CD1c-positive myeloid dendritic cell (primary cell): ENCODE measurements around the gene NHLRC4.
A peak's percentile ranks its signal among the peaks of the same experiment; 100 is the strongest.

Source experiments
- DNase-seq: peaks from one replicate; pipeline ENCODE4 v3.0.0-alpha.2; 2016; ENCODE audit errors: extremely low spot score

NHLRC4 gene, protein sequence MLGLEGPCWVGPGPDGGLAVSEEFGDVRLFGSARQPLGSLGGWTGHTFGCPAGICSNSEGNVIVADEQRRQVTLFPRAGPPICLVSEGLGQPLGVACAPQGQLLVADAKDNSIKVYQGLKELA

DNA sequence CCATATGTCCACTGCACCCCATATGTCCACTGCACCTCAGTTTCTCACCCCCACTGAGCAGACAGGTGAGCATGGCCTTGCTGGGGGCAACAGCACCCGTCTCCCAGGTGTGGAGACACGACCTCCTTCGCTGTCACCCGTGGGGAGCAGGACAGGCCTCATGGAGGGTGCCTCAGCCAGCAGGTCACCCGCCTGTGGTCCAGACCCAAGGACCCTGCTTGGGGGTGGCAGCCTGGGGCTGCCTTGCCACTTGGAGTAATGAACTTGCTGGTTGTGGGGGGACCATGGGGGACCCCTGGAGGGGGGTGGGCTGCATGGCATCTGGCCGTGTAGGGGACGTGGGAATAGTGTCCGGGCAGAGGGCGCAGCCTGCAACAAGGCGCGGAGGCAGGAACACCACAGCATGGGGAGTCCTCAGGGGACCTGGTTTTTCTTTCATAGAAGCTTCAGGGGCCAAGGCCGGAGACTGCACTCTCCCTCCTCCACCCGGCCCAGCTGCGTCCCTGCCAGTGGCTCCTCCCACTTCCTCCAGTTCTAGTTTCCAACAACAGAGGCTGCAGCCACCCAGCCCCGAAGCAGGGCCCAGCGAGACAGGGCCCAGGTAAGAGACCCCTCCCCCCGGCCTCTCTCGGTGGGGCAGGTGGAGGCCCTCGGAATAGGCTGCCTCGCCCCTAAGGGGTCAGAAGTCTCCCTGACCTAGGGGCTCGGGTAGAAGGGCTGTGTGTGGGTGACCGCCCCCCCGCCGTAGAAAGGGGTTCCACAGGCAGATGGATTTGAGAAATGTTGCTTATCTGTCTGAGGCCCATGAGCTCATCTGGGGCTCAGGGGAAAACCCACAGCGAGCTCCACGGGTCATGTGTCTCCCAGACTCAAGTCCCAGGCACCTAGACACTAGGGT is at the start of gene NHLRC4:
Gene NHLRC4 (plus strand): TSS at position 531 of the 898 bp plus-strand sequence. CDS start 1,043 bp downstream, outside the sequence.
- DNase-seq = peak; percentile 45

DNA sequence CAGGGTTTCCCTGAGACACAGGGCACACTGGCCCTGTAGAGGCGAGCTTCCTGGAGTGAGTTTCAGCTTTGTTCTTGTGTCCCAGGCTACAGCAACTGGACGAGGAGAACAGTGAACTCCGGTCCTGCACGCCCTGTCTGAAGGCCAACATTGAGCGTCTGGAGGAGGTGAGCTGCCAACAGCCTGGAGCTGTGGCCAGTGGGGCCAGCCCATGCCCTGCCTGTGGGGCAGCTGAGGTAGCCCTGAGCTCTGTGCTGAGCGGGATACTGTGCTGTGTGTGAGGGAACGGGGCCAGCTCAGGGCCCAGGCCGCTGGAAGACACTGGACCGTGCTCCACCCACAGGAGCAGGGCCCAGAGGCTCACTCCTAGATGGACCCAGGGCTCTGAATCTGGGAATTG is 47.9 kb upstream of the NHLRC4 start:
- DNase-seq = no peak

DNA sequence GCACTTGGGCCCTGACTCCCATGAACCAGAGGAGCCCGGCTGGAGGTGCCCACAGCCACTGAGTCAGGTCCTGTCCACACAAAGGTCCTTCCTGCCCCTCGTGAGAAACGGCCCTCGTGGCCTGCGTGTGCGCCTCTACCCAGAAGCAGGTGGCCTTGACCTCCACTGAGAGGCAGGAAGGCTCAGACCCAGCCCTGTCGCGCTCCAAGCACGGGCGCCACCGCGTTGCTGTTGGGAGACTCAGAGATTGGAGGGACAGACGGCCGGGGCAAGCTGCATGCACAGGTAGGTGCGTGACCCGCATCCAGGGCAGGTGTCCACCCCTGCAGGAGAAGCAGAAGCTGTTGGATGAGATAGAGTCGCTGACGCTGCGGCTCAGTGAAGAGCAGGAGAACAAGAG is 47.4 kb upstream of the NHLRC4 start:
- DNase-seq = no peak

DNA sequence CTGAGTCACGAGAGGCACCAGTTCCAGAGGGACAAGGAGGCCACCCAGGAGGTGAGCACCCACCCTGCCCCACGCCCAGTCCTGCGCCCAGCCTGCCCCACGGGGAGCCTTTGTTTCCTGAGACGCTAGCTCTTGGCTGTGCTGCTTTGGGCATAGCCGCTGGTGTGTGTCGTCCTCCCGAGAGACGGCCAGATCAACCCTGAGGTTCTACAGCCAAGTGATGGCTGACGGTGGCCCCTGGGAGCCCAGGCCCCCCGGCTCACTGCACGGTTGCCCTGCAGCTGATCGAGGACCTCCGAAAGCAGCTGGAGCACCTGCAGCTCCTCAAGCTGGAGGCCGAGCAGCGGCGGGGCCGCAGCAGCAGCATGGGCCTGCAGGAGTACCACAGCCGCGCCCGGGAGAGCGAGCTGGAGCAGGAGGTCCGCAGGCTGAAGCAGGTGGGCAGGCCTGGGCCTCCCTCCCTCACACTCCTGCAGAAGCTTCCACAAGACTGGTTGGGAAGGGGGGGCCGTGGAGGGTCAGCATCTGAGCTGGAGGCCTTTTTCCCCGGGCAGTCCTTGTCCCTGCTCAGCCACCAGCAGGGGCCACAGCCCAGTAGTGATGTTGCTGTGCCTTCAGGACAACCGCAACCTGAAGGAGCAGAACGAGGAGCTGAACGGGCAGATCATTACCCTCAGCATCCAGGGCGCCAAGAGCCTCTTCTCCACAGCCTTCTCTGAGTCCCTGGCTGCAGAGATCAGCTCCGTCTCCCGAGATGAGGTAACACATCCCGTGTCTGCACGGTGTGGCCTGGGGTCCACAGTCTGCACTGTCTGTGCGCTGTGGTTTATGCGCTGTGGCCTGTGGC is 46.7 kb upstream of the NHLRC4 start:
- DNase-seq = no peak

DNA sequence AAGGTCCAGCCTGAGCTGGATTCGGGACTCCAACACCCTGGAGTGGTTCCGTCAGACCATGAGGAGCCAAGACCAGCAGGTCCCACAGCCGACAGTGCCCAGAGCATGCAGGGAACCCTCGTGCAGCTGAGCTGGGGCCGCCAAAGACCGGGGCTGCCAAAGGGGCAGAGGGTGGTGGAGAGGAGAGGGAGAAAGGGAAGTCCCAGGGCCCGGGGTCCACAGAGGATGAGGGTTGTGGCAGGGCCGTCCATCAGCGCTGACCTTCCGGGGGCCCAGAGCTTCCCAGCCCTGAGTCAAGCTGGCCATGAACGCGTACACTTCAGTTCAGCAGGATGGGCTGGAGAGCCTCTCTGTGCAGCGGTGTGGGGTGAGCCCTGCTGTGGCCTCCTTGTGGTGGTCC is 46.0 kb upstream of the NHLRC4 start:
- no peak for DNase-seq

DNA sequence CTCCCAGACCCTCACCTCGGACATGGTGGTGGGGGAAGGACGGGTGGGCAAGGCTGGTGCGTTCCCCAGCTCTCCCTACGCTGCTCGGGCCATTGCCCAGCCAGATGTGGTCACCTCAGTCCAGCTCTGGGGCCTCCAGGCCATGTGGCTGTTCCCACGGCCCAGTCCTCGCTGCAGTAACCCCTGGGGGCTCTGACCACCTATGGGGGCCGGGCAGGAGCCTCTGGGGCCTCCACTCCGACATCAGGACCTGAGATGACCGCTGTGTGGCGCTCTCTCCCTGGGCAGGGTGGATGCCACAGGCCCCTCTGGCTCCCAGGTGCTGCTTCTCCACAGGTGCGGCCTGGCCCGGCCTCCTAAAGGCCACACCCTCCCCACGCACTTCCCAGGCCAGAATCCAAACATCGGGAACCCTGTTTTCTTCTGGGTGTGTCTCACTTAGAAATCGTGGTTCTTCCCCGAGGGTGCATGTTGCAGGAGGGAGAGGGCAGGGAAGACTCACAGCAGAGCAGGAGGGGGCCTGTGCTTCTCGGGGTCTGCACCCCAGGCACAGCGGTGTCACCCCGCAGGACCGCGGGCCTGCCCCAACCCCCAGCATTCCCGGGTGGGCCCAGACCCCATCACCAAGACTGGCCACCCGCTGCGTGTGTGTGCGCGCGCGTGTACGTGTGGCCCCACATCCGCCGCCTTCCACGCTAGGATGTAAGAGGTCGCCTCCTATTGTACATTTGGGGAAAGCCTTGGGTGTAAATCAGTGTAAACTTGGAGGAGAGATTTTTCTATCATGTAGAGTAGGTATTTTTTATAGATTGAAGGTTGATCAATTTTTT is 45.2 kb upstream of the NHLRC4 start:
- no peak for DNase-seq

DNA sequence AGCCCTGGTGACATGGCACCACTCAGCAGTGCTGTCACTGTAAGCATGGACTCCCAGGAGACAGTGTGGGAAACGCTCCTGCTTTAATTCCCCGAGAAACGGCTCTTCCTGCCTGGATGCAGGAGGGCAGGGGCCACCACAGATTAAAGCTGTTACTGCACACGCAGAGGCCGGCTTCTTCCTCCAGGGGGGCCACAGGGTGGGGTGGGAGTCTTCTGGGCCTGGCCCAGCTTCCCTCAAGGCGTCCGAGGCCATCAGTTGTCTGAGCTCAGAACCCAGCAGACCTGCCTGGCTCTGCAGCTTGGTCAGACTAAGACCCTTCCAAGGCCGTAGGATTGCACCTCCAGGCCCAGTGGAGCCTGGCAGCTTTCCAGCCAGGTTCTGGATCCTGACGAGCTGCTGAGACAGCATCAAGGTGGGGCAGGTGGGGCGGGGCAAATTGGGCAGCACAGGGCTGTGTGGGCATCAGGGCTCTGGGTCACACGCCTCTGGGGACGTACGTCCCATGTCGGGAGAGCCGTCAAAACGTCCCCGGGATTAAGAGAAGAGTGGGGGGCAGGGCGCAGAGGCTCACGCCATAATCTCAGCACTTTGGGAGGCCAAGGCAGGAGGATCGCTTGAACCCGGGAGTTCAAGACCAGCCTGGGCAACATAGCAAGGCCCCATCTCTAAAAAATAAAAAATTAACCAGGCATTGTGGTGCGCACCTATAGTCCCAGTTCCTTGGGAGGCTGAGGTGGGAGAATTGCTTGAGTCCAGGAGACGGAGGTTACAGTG is 44.3 kb upstream of the NHLRC4 start:
- no peak for DNase-seq

DNA sequence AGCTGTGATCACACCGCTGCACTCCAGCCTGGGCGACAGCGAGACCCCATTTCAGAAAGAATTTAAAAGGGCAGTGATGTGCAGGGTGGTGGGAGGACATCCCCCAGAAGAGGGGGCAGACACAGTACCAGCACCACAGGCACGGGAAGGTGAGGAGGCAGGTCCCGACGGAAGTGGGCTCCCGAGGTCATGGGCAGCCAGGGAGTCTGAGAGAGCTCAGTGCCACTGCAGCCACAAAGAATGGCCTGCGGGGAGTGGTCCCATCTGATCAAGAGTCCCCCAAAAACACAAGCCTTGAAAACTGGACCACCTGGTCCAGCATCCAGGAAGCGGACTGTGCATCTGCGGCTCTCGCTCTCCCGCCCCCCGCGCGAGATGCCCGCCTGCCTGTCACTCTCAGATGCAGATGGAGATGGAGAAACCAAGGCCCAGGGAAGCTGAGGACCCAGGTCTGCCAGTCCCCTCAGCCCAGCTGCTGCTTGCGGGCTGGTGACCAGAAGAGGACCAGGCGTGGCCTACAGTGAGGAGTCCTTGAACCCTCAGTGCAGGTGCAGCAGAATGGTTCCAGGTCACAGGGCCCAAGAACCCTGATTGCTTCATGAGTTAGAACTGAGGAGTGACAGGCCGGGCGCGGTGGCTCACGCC is 43.6 kb upstream of the NHLRC4 start:
- DNase-seq = no peak

DNA sequence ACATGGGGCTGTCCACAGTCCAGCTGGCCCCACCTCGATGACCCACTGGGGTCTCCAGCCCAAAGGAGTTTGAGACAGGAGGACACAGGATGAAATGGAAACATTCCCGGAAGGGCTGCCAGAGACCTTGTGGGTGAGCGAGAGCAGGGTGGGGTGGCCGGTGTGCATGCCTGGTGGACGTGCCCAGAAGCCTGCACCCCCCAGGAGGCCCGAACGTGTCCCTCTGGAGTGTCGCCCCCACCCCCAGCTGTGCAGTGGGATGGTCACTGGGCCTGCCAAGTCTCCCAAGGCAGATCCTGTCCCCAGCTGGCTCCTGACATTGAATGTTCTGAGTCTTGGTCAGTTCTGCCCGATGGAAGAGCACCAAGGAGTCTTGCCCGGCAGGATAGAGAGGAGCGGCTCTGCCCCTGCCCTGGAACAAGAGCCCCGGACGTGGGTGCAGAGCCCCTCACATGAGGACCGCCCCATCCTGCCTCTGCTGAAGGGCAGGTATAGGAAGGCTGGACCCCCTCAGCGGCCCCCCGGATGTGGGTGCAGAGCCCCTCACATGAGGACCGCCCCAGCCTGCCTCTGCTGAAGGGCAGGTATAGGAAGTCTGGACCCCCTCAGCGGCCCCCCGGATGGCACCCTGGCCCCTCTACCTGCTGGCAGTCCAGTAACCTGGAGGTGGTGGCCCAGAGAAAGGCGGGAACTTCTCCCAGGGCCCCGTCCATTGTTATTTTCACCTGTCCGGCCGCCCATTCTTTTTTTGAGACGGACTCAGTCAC is 42.3 kb upstream of the NHLRC4 start:
- DNase-seq = no peak

DNA sequence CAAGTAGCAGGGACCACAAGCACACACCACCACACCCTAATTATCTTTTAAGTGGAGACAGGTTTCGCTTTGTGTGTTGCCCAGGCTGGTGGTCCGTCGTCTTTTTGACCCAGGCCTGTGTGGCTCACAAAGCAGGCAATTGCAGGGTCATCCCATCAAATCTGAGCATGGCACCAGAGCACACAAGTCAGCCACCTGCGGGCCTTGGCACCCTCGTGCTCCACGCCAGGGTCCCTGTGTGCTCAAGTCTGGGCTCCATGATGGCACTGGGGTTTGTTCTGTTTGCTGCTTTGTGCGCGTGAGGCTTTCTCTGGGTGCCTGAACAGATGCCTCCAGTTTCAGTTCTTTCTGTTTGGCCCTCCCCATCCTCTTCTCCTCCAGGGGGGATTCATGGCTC is 41.7 kb upstream of the NHLRC4 start:
- DNase-seq = no peak

DNA sequence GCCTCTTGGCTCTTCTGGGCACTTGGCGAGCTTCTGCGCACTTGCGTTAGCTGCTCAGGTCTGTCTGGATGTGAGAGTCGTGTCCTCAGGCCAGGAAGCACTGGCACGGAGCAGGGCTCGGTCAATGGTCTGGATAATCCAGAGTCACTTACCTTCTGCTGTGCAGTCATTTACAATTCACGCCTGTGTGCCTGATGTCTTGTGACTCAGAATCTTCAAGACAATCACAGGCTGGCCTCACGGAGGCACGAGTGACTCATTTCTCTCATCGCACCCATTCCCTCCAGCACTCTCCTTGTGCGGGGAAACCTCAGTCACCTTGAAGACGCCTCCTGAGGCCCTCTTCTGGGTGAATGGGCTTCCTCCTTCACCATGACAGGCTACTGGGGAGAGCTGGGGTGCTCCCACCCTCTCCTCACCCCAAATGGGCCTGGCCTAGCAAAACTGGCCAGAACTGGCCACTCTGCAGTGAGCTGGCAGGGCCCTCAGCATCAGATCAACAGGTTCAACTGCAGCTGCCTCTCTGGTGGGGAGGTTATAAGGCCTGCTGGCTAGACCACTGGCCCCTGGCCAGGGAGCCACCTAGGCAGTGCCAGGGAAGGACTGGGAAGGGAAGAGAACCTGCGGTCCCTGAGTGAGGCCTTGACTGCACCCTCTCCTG is 41.2 kb upstream of the NHLRC4 start:
- DNase-seq = peak; percentile 34

DNA sequence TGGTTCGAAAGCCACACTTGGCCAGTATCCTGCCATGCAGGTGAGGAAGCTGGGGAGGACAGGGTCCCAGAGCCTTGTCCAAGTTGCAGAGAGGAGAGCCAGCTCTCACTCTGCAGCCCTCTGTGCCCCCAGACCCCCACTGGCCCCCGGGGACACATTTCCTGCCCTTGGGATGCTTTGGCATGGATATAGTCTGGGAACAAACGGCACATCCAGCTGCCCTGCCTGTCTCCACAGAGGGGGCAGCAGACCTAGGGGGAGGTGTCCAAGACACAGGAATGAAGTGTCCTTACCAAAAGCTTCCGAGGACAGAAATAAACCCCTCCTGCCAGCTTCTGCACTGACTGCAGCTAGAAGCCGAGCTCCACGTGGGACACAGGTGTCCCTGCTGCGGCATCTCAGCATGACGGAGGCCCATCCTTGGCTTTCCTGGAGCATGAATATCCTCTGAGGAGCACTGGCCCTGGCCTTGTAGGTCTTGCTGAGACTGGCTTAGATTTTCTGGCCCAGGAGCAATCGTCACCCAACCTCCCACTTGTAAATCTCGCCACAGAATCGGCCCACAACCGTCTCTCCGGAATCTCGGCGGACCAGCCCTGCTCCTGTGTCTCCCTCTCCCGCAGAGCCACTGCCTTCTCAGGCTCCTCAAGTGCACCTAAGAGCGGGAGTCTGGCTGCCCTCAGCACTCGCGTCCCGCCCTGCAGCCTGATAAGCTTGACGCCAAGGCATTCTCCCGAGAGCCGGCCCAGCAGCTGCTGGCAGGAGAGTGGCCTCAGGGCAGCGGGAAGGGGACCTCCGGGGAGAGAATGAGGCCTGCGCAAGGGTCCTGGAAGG is 40.4 kb upstream of the NHLRC4 start:
- DNase-seq = no peak

DNA sequence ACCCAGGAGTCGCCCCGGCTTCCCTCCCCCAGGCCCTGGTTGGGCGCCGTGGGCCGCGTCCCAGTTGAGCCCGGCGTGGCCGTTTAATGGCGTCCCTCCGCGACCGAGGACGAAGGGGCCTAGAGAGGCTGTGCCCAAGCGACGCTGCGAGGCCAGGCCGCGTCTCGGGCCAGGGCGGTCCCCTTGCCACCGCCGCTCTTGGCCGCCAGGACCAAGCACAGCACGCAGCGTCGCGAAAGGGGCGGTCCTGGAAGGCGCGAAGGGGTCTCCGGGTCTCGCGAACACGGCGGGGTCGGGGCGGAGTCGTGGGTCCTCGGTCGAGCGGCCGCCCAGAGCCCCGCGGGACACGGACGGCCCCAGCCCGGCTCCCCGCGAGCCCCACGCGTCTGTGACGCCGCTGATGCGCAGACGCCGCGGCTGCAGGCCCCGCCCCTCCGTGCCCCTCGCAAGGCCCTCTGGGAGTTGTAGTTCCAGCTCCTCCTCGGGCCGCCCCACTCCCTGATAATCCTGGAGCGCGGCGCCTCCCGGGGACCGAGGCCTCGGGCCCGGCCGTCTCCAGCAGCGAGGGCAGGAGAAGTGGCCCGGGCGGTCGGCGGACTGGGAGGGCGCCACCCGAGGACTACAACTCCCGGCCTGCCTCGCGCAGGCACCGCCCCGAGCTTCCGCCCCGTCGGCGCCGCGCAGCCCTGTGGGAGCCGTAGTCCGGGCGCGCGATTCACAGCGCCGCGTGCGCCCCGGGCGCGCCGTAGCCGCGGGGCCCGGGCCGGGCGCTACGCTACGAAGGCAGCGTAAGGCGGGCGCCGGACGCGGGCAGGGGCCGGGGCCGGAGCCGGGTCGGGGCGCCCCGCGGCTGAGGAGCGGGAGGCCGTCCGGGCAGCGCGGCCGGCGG is 39.5 kb upstream of the NHLRC4 start, which contains the start of gene CAPN15:
Gene CAPN15 (plus strand): TSS at position 698 of the 889 bp plus-strand sequence. CDS start 19,127 bp downstream, outside the sequence.
- DNase-seq = peak; percentile 91

DNA sequence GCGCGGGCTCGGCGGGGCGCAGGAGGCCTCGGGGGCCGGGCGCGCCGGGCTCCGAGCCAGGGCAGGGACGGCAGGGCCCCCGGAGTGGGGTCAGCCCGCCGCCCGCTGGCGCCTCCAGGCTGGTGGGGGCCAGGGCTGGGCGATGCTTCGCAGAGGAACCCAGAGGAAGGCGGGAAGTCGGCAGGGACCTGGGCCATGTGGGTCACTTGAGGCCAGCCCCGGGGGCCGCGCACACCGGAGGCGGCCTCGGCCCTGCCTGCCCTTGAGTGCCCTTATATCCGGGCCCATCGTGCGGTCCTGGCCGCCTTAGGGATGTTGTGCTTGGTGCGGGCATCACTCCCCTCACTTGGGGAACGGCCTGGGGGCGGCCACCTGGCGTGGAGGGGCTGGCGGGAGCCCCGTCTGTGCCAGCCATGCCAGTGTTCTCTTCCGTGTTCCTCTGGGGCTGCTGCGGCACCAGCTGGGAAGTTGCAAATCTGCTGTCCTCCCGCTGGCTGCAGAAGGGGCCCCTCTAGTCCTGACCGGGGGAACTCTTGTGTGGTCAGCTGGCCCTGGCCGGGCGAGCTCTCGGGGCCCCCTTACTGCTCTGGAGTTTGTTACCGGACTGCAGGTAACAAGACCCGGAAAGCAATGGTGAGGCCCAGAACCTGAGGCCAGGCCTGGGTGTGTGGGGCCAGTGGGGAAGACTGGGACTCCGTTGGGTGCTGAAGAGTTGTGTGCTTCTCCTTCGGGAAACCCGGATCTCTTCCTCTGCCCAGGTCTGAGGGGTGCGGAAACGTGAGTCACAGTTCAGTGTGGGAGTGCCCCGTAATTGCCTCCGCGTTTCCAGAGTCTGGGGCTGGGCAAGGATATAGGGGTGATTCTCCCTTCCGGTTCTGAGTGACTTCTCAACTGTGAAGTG is 38.4 kb upstream of the NHLRC4 start:
- peak; percentile 78 for DNase-seq

DNA sequence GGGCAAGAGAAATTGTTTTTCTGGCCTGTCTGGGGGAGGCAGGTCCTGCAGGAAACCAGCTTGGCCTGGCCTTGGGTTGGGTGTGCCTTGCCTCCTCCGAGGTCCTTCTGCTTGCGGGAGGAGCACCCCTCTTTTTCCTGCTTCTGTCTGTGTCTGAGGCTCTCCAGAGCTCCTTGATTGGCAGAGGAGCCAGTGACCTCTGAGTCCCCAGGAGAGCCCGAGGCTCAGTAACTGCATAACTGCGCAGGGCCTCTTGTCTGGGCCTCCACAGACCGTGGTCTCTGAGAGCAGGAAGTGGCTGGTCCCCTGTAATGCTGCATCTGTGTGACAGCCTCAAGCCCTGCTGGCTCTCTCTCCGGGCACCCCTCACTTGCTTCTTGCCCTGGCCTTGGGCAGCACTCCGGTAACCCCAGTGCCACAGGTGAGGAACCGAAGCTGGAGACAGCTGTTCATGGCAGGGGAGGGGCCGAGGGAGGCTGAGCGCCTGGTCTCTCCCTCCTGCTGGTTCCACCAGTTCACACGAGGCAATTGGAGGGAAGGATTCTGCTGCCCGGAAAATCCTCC is 37.7 kb upstream of the NHLRC4 start:
- no peak for DNase-seq
